ENCODE results near the gene PANX1. TPM values are rescaled to one million over a fixed set of nuclear protein-coding genes. Genes with fewer than 3 reads are reported as not detected.
A peak's percentile ranks its signal among the peaks of the same experiment; 100 is the strongest.

The PANX1 gene
- polyA plus RNA-seq, 4 donors: 2.4 to 21.8 (median 4.5) TPM

DNA sequence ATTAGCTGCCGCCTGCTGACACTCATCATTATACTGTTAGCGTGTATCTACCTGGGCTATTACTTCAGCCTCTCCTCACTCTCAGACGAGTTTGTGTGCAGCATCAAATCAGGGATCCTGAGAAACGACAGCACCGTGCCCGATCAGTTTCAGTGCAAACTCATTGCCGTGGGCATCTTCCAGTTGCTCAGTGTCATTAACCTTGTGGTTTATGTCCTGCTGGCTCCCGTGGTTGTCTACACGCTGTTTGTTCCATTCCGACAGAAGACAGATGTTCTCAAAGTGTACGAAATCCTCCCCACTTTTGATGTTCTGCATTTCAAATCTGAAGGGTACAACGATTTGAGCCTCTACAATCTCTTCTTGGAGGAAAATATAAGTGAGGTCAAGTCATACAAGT lies 51.1 kb downstream of the PANX1 start:
- FAIRE-seq: no peak
- Histone ChIP-seq H3K27me3 (ENCODE audit: control insufficient read depth in 3 of 3, insufficient read depth in 3 of 3, low read length in 3 of 3) (no peaks in the 10 kb centered on the region), H3K9me3 (ENCODE audit: control insufficient read depth in 2 of 2, insufficient read depth in 1 of 2, low read depth in 1 of 2, low read length in 1 of 2) (peaks cover 0 to 2% of the 10 kb centered on the region in 2 donors), H3K36me3 (ENCODE audit: control insufficient read depth in 3 of 3, insufficient read depth in 2 of 3, low read depth in 1 of 3, low read length in 3 of 3) (peaks cover 3 to 20% (median 4%) of the 10 kb centered on the region in 3 donors), H3K4me3 (ENCODE audit: low read depth in 1 of 3, low read length in 3 of 3) (no peak overlapping the region), H3K4me1 (ENCODE audit: control insufficient read depth in 3 of 3, insufficient read depth in 2 of 3, low read depth in 1 of 3, low read length in 2 of 3) (peaks cover 0 to 18% (median 0%) of the 10 kb centered on the region in 3 donors), H3K27ac (ENCODE audit: low read depth in 1 of 3, low read length in 2 of 3) (no peak overlapping the region)
- no peak for DNase-seq
- 91 to 95% (median 94%) methylated on average over 12 of the region's 12 CpGs for WGBS, 3 donors

DNA sequence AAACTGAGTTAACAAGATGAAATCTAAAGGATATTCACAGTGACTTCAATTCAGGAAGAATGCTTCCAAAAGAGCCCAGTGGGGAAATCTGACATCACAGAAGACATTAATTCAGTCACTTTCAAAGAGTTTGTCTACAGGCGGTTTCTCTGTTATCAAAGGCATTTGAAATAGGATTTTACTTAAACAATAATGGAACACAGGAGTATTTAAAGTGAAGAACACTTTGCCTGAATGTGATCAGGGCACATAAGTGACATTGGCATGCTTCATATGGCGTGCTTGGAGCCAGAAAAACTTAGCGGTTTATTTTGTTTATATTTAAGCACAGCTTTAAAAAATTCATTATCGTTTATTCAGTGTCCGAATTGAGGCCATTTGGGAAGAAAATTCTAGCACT lies 52.9 kb downstream of the PANX1 start:
- no peak overlapping the region for H3K4me3 ChIP-seq (ENCODE audit: low read depth in 1 of 3, low read length in 3 of 3)
- no peak overlapping the region for H3K27ac ChIP-seq (ENCODE audit: low read depth in 1 of 3, low read length in 2 of 3)
- no peaks in the 10 kb centered on the region for H3K27me3 ChIP-seq (ENCODE audit: control insufficient read depth in 3 of 3, insufficient read depth in 3 of 3, low read length in 3 of 3)
- H3K4me1 ChIP-seq (ENCODE audit: control insufficient read depth in 3 of 3, insufficient read depth in 2 of 3, low read depth in 1 of 3, low read length in 2 of 3): peaks cover 0 to 13% (median 0%) of the 10 kb centered on the region in 3 donors
- peaks cover 3 to 20% (median 6%) of the 10 kb centered on the region in 3 donors for H3K36me3 ChIP-seq (ENCODE audit: control insufficient read depth in 3 of 3, insufficient read depth in 2 of 3, low read depth in 1 of 3, low read length in 3 of 3)
- peaks cover 0 to 2% of the 10 kb centered on the region in 2 donors for H3K9me3 ChIP-seq (ENCODE audit: control insufficient read depth in 2 of 2, insufficient read depth in 1 of 2, low read depth in 1 of 2, low read length in 1 of 2)
- DNase-seq (no peak), FAIRE-seq (no peak)
- WGBS, 3 donors: 73 to 90% (median 87%) methylated on average over 5 of the region's 5 CpGs

DNA sequence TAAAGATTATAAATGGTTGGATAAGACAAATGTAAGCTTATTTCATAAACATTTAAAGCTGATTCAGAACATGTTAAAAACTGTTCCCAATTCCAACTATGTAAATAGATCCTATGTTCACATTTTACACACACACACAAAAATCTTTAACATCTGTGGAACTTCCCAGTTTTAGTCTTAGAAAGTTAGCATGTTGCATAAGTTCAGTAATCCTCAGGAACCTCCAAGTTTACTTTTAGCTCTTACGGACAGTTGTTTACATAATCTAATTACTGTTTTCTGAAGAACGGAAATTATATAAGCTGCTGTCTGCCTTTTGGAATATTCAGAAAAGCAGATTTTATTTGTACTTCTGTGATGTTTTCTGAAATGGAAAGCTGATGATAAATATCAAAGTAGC lies 53.3 kb downstream of the PANX1 start:
- Histone ChIP-seq H3K4me1 (ENCODE audit: control insufficient read depth in 3 of 3, insufficient read depth in 2 of 3, low read depth in 1 of 3, low read length in 2 of 3) (peaks cover 0 to 13% (median 0%) of the 10 kb centered on the region in 3 donors), H3K27ac (ENCODE audit: low read depth in 1 of 3, low read length in 2 of 3) (no peak overlapping the region), H3K27me3 (ENCODE audit: control insufficient read depth in 3 of 3, insufficient read depth in 3 of 3, low read length in 3 of 3) (no peaks in the 10 kb centered on the region), H3K9me3 (ENCODE audit: control insufficient read depth in 2 of 2, insufficient read depth in 1 of 2, low read depth in 1 of 2, low read length in 1 of 2) (peaks cover 0 to 2% of the 10 kb centered on the region in 2 donors), H3K4me3 (ENCODE audit: low read depth in 1 of 3, low read length in 3 of 3) (no peak overlapping the region), H3K36me3 (ENCODE audit: control insufficient read depth in 3 of 3, insufficient read depth in 2 of 3, low read depth in 1 of 3, low read length in 3 of 3) (peaks cover 3 to 23% (median 6%) of the 10 kb centered on the region in 3 donors)
- FAIRE-seq (no peak), DNase-seq (no peak)
- WGBS, 3 donors: 68 to 87% (median 76%) methylated on average over 2 of the region's 2 CpGs

DNA sequence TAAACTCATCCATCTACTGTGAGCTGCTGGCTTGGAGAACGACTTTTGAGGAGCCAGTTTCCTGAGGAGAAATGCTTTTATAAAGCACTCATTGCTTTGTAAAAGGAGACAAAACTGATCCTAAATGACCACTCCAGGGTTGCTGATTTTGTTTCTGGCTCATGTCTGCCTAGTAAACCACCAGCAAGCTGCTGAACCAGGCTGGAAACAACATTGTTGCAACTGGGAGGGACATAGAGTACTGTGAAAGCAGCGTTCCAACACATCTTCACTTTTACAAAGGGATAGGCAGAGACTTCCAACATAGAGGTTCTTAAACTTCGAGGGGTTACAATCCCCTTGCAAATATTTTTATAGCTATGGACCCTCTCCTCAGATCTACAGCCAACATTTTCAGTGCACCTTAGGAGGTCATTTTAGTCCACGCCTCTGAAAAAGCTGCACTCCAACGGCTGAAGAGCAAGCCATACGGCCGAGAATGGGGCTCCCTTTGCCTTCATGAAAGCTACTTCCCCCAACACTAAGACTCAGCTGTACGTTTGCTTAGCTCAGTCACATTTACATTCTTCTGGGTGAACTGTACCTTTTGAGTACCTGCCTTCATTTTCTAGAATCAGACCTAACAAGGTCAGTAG lies 54.7 kb downstream of the PANX1 start:
- Histone ChIP-seq H3K9me3 (ENCODE audit: control insufficient read depth in 2 of 2, insufficient read depth in 1 of 2, low read depth in 1 of 2, low read length in 1 of 2) (no peaks in the 10 kb centered on the region), H3K27ac (ENCODE audit: low read depth in 1 of 3, low read length in 2 of 3) (no peak overlapping the region), H3K27me3 (ENCODE audit: control insufficient read depth in 3 of 3, insufficient read depth in 3 of 3, low read length in 3 of 3) (no peaks in the 10 kb centered on the region), H3K4me1 (ENCODE audit: control insufficient read depth in 3 of 3, insufficient read depth in 2 of 3, low read depth in 1 of 3, low read length in 2 of 3) (peaks cover 0 to 5% (median 0%) of the 10 kb centered on the region in 3 donors), H3K36me3 (ENCODE audit: control insufficient read depth in 3 of 3, insufficient read depth in 2 of 3, low read depth in 1 of 3, low read length in 3 of 3) (peaks cover 3 to 18% (median 6%) of the 10 kb centered on the region in 3 donors), H3K4me3 (ENCODE audit: low read depth in 1 of 3, low read length in 3 of 3) (no peak overlapping the region)
- FAIRE-seq (no peak), DNase-seq (no peak)
- 90 to 91% (median 91%) methylated on average over 8 of the region's 8 CpGs for WGBS, 3 donors

DNA sequence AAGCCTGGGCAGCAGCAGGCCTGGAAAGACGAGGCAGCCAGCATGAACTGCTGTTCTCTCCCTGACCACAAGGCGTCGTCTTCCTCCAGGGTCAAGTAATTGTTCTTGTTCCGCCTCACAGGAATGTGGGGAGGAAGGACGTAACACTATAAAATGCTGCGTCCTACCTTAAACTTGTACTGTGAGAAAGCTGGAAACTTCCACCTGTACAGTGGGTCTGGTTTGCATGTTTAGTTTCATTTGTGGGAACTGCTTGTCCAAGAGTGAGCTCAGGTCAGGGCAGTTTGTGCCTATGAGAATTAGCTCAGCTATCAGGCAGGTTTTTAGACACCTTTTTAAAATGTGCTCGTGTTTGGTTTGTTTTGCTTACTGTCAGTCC lies 55.2 kb downstream of the PANX1 start:
- Histone ChIP-seq H3K27ac (ENCODE audit: low read depth in 1 of 3, low read length in 2 of 3) (peak overlapping the region in 1 of 3 donors; percentile 1), H3K4me1 (ENCODE audit: control insufficient read depth in 3 of 3, insufficient read depth in 2 of 3, low read depth in 1 of 3, low read length in 2 of 3) (no peaks in the 10 kb centered on the region), H3K36me3 (ENCODE audit: control insufficient read depth in 3 of 3, insufficient read depth in 2 of 3, low read depth in 1 of 3, low read length in 3 of 3) (peaks cover 3 to 15% (median 6%) of the 10 kb centered on the region in 3 donors), H3K9me3 (ENCODE audit: control insufficient read depth in 2 of 2, insufficient read depth in 1 of 2, low read depth in 1 of 2, low read length in 1 of 2) (no peaks in the 10 kb centered on the region), H3K27me3 (ENCODE audit: control insufficient read depth in 3 of 3, insufficient read depth in 3 of 3, low read length in 3 of 3) (no peaks in the 10 kb centered on the region), H3K4me3 (ENCODE audit: low read depth in 1 of 3, low read length in 3 of 3) (no peak overlapping the region)
- DNase-seq: peak in 1 of 2 donors; percentile 81
- WGBS, 3 donors: 51 to 84% (median 61%) methylated on average over 7 of the region's 7 CpGs
- no peak for FAIRE-seq

DNA sequence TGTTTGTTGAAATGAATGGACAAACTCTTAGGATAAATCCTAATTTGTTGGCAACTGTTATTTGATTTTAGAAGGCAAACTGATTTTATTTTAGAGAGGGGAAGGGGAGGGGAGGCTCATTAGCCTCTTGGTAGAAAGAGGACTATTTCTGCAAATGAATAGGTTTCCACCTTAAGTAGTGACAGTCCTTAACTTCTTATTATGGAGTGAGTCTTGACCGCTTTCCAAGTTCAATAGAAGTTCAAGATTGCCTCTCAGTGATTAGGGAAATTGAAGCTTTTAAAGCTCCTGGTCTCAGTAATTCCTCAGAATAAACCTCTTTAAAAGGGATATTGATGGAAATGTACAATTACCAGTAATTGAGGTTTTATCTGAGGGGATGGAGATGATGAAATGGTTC lies 55.7 kb downstream of the PANX1 start:
- Histone ChIP-seq H3K27ac (ENCODE audit: low read depth in 1 of 3, low read length in 2 of 3) (peak overlapping the region in 1 of 3 donors; percentile 1), H3K4me1 (ENCODE audit: control insufficient read depth in 3 of 3, insufficient read depth in 2 of 3, low read depth in 1 of 3, low read length in 2 of 3) (no peaks in the 10 kb centered on the region), H3K9me3 (ENCODE audit: control insufficient read depth in 2 of 2, insufficient read depth in 1 of 2, low read depth in 1 of 2, low read length in 1 of 2) (no peaks in the 10 kb centered on the region), H3K4me3 (ENCODE audit: low read depth in 1 of 3, low read length in 3 of 3) (no peak overlapping the region), H3K36me3 (ENCODE audit: control insufficient read depth in 3 of 3, insufficient read depth in 2 of 3, low read depth in 1 of 3, low read length in 3 of 3) (peaks cover 3 to 15% (median 6%) of the 10 kb centered on the region in 3 donors), H3K27me3 (ENCODE audit: control insufficient read depth in 3 of 3, insufficient read depth in 3 of 3, low read length in 3 of 3) (no peaks in the 10 kb centered on the region)
- no peak for FAIRE-seq
- DNase-seq: no peak
- WGBS, 3 donors: 72 to 100% (median 83%) methylated on average over 1 of the region's 1 CpG

DNA sequence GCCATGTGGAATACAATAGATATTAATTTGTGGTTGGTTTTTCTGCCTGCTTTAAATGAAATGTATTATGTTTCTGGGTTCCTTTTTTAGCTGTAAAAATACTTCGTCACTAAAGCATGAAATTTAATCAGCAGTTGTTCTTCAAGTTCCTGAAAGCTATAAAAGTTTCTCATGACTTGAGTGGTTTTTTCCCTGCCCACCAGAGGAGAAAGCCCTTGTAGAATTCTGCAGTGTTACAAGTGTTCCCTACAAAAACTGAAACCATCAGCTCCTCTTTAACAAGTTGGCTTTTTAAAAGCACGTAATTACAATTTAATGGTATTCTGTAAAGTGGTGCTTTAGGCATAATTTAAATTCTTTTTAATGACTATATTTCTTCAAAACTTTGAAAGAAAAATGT lies 56.2 kb downstream of the PANX1 start:
- Histone ChIP-seq H3K9me3 (ENCODE audit: control insufficient read depth in 2 of 2, insufficient read depth in 1 of 2, low read depth in 1 of 2, low read length in 1 of 2) (no peaks in the 10 kb centered on the region), H3K27me3 (ENCODE audit: control insufficient read depth in 3 of 3, insufficient read depth in 3 of 3, low read length in 3 of 3) (no peaks in the 10 kb centered on the region), H3K27ac (ENCODE audit: low read depth in 1 of 3, low read length in 2 of 3) (no peak overlapping the region), H3K36me3 (ENCODE audit: control insufficient read depth in 3 of 3, insufficient read depth in 2 of 3, low read depth in 1 of 3, low read length in 3 of 3) (peaks cover 3 to 12% (median 6%) of the 10 kb centered on the region in 3 donors), H3K4me3 (ENCODE audit: low read depth in 1 of 3, low read length in 3 of 3) (no peak overlapping the region), H3K4me1 (ENCODE audit: control insufficient read depth in 3 of 3, insufficient read depth in 2 of 3, low read depth in 1 of 3, low read length in 2 of 3) (no peaks in the 10 kb centered on the region)
- FAIRE-seq (no peak), DNase-seq (no peak)
- 77 to 93% (median 92%) methylated on average over 2 of the region's 2 CpGs for WGBS, 3 donors

DNA sequence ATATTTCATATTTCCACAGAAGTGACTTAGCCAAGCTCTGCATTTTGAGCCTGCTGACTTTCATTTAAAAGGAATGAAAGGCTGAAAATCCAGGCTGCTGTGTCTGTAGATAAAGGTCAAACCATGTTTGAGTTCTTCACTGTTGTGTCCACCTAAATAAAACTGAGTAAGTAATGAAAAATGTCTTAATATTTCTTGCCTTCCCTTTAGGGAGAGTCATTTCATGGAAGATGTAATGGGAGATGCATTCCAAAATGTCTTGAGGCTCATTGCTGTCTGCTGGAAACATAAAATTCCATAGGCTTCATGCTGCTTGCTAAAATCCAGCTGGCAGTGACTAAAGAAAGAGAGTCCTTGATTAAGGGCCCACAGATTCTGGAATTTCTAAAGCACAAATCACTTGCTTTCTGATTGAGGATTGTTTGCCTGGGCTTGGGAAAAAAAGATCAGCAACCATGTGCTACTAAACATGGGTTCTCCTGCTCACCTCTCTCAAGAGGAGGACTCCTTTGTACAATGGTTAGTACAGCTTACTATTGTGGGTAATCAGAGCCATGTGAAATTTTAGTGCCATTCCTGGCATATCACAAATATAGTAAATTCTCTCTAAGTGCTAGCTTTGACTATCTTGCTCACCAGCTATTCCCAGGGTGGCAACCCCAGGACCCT lies 56.9 kb downstream of the PANX1 start:
- H3K4me3 ChIP-seq (ENCODE audit: low read depth in 1 of 3, low read length in 3 of 3): no peak overlapping the region
- FAIRE-seq: no peak
- H3K27ac ChIP-seq (ENCODE audit: low read depth in 1 of 3, low read length in 2 of 3): no peak overlapping the region
- peaks cover 2 to 8% (median 3%) of the 10 kb centered on the region in 3 donors for H3K36me3 ChIP-seq (ENCODE audit: control insufficient read depth in 3 of 3, insufficient read depth in 2 of 3, low read depth in 1 of 3, low read length in 3 of 3)
- H3K4me1 ChIP-seq (ENCODE audit: control insufficient read depth in 3 of 3, insufficient read depth in 2 of 3, low read depth in 1 of 3, low read length in 2 of 3): no peaks in the 10 kb centered on the region
- DNase-seq: no peak
- H3K27me3 ChIP-seq (ENCODE audit: control insufficient read depth in 3 of 3, insufficient read depth in 3 of 3, low read length in 3 of 3): no peaks in the 10 kb centered on the region
- no peaks in the 10 kb centered on the region for H3K9me3 ChIP-seq (ENCODE audit: control insufficient read depth in 2 of 2, insufficient read depth in 1 of 2, low read depth in 1 of 2, low read length in 1 of 2)
